HCT116 (cell line): ENCODE data around the gene PTF1A. TPM values are rescaled to one million over a fixed set of nuclear protein-coding genes. Genes with fewer than 3 reads are reported as not detected.

Source experiments
- ATAC-seq: fragments of 200-7000 bp; cut with Tn5 transposase; 2 replicates; pipeline ENCODE4 v1.9.1; 2020; ENCODE audit warnings: mild to moderate bottlenecking, moderate library complexity
- BruUV-seq: library from RNA; stranded (reverse); fragments of 400-500 nt; replicated peaks from 2 replicates; lab custom pipeline; 2021; lab: Mats Ljungman, UMichigan
- CTCF ChIA-PET: fragments of 300-600 bp; sonication (Branson Sonifier 250); formaldehyde crosslinking; loops from one replicate; lab custom pipeline; 2021; ENCODE audit warnings: antibody characterized with exemption; lab: Charles Lee
- POLR2A ChIA-PET: fragments of 300-600, 350-600 bp; sonication (Branson Sonifier 250); formaldehyde crosslinking; loops from one replicate; lab custom pipeline; 2021; ENCODE audit warnings: antibody characterized with exemption; lab: Charles Lee
- RAD21 ChIA-PET, 2 experiments: fragments of 300-600 bp; sonication (Branson Sonifier 250); formaldehyde crosslinking; loops; one replicate each; lab custom pipeline; 2023; ENCODE audit warnings: low total read pairs in 2 of 2; ENCODE audit not compliant: uncharacterized antibody in 2 of 2, unreplicated experiment in 2 of 2, low non-redundant PET in 1 of 2; lab: Charles Lee
- DNase-seq: peaks from one replicate; pipeline ENCODE4 v3.0.0-alpha.2; 2010; ENCODE audit warnings: low read depth, low spot score
- H2AFZ ChIP-seq: fragments of 200-600 bp; shearing (Covaris generic), sonication (generic); 2 replicates; pipeline ENCODE4 v1.6.1; 2017; ENCODE audit warnings: low read depth, mixed run types, mixed read lengths, antibody characterized with exemption, low read length; ENCODE audit not compliant: poor library complexity, severe bottlenecking
- H3K27ac ChIP-seq: 2 replicates; pipeline ENCODE4 v1.5.1; 2012; ENCODE audit warnings: low read depth, low read length
- H3K27me3 ChIP-seq: fragments of 200-600 bp; sonication (generic); 2 replicates; pipeline ENCODE4 v1.6.1; 2016; ENCODE audit warnings: mixed run types, low read length, mixed read lengths; ENCODE audit not compliant: insufficient read depth
- H3K36me3 ChIP-seq, 2 experiments: fragments of 200-500 bp in 1 of 2; fragments of 200-600 bp in 1 of 2; sonication (Bioruptor generic) in 1 of 2; sonication (generic) in 1 of 2; 2 replicates each; pipeline versions ENCODE4 v1.5.1 to v1.6.1; 2014 to 2016; ENCODE audit warnings: low read length in 2 of 2, inconsistent platforms in 1 of 2, mixed read lengths in 1 of 2, mixed run types in 1 of 2; ENCODE audit not compliant: insufficient read depth in 2 of 2, control insufficient read depth in 1 of 2
- H3K4me1 ChIP-seq, 2 experiments: fragments of 200-600 bp in 1 of 2; sonication (generic) in 1 of 2; 2 replicates each; pipeline versions ENCODE4 v1.5.1 to v1.6.1; 2012 to 2017; ENCODE audit warnings: low read length in 2 of 2, inconsistent platforms in 1 of 2, mild to moderate bottlenecking in 1 of 2, mixed read lengths in 1 of 2, mixed run types in 1 of 2, moderate library complexity in 1 of 2; ENCODE audit not compliant: insufficient read depth in 2 of 2, control insufficient read depth in 1 of 2
- H3K4me2 ChIP-seq: fragments of 200-600 bp; sonication (generic); 2 replicates; pipeline ENCODE4 v1.6.1; 2017; ENCODE audit warnings: mixed run types, low read length, mixed read lengths
- H3K4me3 ChIP-seq, 2 experiments: fragments of 200-600 bp in 1 of 2; sonication (generic) in 1 of 2; replicated peaks in 1 of 2; 2 replicates each; pipeline ENCODE4 v1.5.1; 2011 to 2016; ENCODE audit warnings: low read length in 2 of 2, control low read depth in 1 of 2, low read depth in 1 of 2, mild to moderate bottlenecking in 1 of 2, mixed read lengths in 1 of 2, mixed run types in 1 of 2
- H3K79me2 ChIP-seq: fragments of 200-600 bp; sonication (generic); 2 replicates; pipeline ENCODE4 v1.6.1; 2017; ENCODE audit warnings: mild to moderate bottlenecking, mixed run types, low read length, moderate library complexity, mixed read lengths; ENCODE audit not compliant: insufficient read depth
- H3K9ac ChIP-seq: fragments of 200-600 bp; sonication (generic); 2 replicates; pipeline ENCODE4 v1.6.1; 2016; ENCODE audit warnings: low read length, mixed read lengths
- H3K9me2 ChIP-seq: fragments of 200-600 bp; sonication (generic), shearing (Covaris generic); 2 replicates; pipeline ENCODE4 v1.6.1; 2017; ENCODE audit warnings: mixed run types, mild to moderate bottlenecking, moderate library complexity; ENCODE audit not compliant: insufficient read depth
- H3K9me3 ChIP-seq, 2 experiments: fragments of 200-500 bp in 1 of 2; fragments of 200-600 bp in 1 of 2; sonication (Bioruptor generic) in 1 of 2; sonication (generic) in 1 of 2; 2 replicates each; pipeline ENCODE4 v1.6.1; 2014 to 2017; ENCODE audit warnings: low read length in 2 of 2, mixed read lengths in 2 of 2, inconsistent platforms in 1 of 2, low read depth in 1 of 2, mild to moderate bottlenecking in 1 of 2, mixed run types in 1 of 2, moderate library complexity in 1 of 2; ENCODE audit not compliant: control insufficient read depth in 1 of 2, insufficient read depth in 1 of 2
- H4K20me1 ChIP-seq: fragments of 200-600 bp; sonication (generic), shearing (Covaris generic); 2 replicates; pipeline ENCODE4 v1.6.1; 2017; ENCODE audit warnings: mixed run types, mild to moderate bottlenecking, moderate library complexity; ENCODE audit not compliant: insufficient read depth
- CBX3 ChIP-seq: IDR thresholded peaks from 2 replicates; pipeline ENCODE4 v1.6.1; 2012; ENCODE audit warnings: low read depth
- CEBPB ChIP-seq: IDR thresholded peaks from 2 replicates; pipeline ENCODE4 v1.6.1; 2012; ENCODE audit warnings: low read depth
- ELF1 ChIP-seq: IDR thresholded peaks from 2 replicates; pipeline ENCODE4 v1.6.1; 2012; ENCODE audit warnings: low read depth, borderline replicate concordance
- EZH2 ChIP-seq: fragments of 200-600 bp; sonication (generic); IDR thresholded peaks from 2 replicates; pipeline ENCODE4 v1.6.1; 2017; ENCODE audit warnings: antibody characterized with exemption, mixed run types
- FOSL1 ChIP-seq: IDR thresholded peaks from 2 replicates; pipeline ENCODE4 v1.6.1; 2012; ENCODE audit warnings: low read depth
- JUND ChIP-seq: IDR thresholded peaks from 2 replicates; pipeline ENCODE4 v1.6.1; 2012
- POLR2AphosphoS5 ChIP-seq: IDR thresholded peaks from 2 replicates; pipeline ENCODE4 v1.6.1; 2011; ENCODE audit warnings: mild to moderate bottlenecking, low read depth, low read length, moderate library complexity
- SIN3A ChIP-seq: IDR thresholded peaks from 2 replicates; pipeline ENCODE4 v1.6.1; 2012; ENCODE audit warnings: low read depth
- TCF7L2 ChIP-seq: IDR thresholded peaks from 2 replicates; pipeline ENCODE4 v1.7.0; 2011; ENCODE audit warnings: borderline replicate concordance, inconsistent platforms; ENCODE audit not compliant: insufficient read depth, insufficient read length; ENCODE audit errors: extremely low read depth
- YY1 ChIP-seq: IDR thresholded peaks from 2 replicates; pipeline ENCODE4 v1.6.1; 2011; ENCODE audit warnings: low read length, low read depth, moderate library complexity, mild to moderate bottlenecking; ENCODE audit not compliant: insufficient replicate concordance; ENCODE audit errors: extremely low read depth
- intact Hi-C: fragments of 100-400 bp; cut with micrococcal nuclease; formaldehyde crosslinking; loops from 2 replicates; pipeline ENCODE4 v1.10.0; 2022
- total RNA-seq: library from RNA; stranded (reverse); gene quantifications from one replicate; pipeline ENCODE4 v1.2.1, GENCODE V29; 2021; ENCODE audit not compliant: unreplicated experiment
- TF ChIP-seq, protein P1 (sequence below): IDR thresholded peaks from 2 replicates; pipeline ENCODE4 v1.6.1; 2012
- TF ChIP-seq, protein P2 (sequence below): IDR thresholded peaks from 2 replicates; pipeline ENCODE4 v1.6.1; 2012; ENCODE audit warnings: low read depth
- TF ChIP-seq, protein P3 (sequence below): IDR thresholded peaks from 2 replicates; pipeline ENCODE4 v1.6.1; 2012

PTF1A gene
- total RNA-seq, 1 experiment from 2014 or later: not detected

DNA sequence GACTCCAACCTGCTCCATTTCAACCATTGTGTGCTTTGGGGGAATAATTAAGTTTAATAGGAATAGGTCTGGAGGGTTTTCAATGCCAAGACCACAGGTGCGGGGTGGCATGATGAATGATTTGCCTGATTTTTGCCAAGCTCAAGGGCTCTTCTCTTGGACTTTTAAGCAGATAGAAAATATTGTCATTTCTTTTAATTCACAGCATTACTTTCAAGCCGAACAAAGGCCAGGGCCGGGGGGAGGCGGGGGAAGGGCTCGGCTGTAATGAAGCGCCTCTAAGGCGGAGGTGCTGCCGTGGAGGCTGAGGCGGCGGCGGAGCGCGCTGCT, 6.5 kb downstream of the PTF1A start:
- Histone ChIP-seq H3K9ac (no peak overlapping the region), H3K4me2 (no peak overlapping the region)
- BruUV-seq: no TSS peak
- intact Hi-C loops: no loop called here
- ChIA-PET CTCF (no interaction called here), POLR2A (no interaction called here)
- TF ChIP-seq, protein P1, sequence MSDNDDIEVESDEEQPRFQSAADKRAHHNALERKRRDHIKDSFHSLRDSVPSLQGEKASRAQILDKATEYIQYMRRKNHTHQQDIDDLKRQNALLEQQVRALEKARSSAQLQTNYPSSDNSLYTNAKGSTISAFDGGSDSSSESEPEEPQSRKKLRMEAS: no peak
- TF ChIP-seq CEBPB (no peak), EZH2 (no peak), FOSL1 (no peak), POLR2AphosphoS5 (no peak), ELF1 (no peak), JUND (no peak), CBX3 (no peak), SIN3A (no peak), YY1 (no peak), TCF7L2 (no peak)
- TF ChIP-seq, protein P2, sequence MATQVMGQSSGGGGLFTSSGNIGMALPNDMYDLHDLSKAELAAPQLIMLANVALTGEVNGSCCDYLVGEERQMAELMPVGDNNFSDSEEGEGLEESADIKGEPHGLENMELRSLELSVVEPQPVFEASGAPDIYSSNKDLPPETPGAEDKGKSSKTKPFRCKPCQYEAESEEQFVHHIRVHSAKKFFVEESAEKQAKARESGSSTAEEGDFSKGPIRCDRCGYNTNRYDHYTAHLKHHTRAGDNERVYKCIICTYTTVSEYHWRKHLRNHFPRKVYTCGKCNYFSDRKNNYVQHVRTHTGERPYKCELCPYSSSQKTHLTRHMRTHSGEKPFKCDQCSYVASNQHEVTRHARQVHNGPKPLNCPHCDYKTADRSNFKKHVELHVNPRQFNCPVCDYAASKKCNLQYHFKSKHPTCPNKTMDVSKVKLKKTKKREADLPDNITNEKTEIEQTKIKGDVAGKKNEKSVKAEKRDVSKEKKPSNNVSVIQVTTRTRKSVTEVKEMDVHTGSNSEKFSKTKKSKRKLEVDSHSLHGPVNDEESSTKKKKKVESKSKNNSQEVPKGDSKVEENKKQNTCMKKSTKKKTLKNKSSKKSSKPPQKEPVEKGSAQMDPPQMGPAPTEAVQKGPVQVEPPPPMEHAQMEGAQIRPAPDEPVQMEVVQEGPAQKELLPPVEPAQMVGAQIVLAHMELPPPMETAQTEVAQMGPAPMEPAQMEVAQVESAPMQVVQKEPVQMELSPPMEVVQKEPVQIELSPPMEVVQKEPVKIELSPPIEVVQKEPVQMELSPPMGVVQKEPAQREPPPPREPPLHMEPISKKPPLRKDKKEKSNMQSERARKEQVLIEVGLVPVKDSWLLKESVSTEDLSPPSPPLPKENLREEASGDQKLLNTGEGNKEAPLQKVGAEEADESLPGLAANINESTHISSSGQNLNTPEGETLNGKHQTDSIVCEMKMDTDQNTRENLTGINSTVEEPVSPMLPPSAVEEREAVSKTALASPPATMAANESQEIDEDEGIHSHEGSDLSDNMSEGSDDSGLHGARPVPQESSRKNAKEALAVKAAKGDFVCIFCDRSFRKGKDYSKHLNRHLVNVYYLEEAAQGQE: no peak
- TF ChIP-seq, protein P3, sequence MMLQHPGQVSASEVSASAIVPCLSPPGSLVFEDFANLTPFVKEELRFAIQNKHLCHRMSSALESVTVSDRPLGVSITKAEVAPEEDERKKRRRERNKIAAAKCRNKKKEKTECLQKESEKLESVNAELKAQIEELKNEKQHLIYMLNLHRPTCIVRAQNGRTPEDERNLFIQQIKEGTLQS: no peak
- TF ChIP-seq, all 23 proteins: peak for 0
- H3K27ac ChIP-seq: no peak overlapping the region
- H3K36me3 ChIP-seq: no peaks in the 10 kb centered on the region
- no peaks in the 10 kb centered on the region for H3K9me2 ChIP-seq
- no peaks in the 10 kb centered on the region for H3K4me1 ChIP-seq
- peaks cover 25% of the 10 kb centered on the region; the same call in 1 of the 2 replicates for H3K27me3 ChIP-seq
- no peaks in the 10 kb centered on the region for H3K9me3 ChIP-seq
- no peak for ATAC-seq
- no peak overlapping the region for H3K4me3 ChIP-seq
- no peak for DNase-seq
- H3K79me2 ChIP-seq: no peaks in the 10 kb centered on the region
- RAD21 ChIA-PET: no interaction called here
- no peak overlapping the region for H2AFZ ChIP-seq
- H4K20me1 ChIP-seq: no peaks in the 10 kb centered on the region
